PC-3 (cell line): ENCODE results near the gene TMTC1. TPM values are rescaled to one million over a fixed set of nuclear protein-coding genes. Genes with fewer than 3 reads are reported as not detected.
A peak's percentile ranks its signal among the peaks of the same experiment; 100 is the strongest.

Experiments
- ATAC-seq: fragments of 200-7000 bp; cut with Tn5 transposase; 2 replicates; pipeline ENCODE4 v1.9.1; 2020; ENCODE audit warnings: mild to moderate bottlenecking, moderate library complexity
- BruUV-seq: library from RNA; stranded (reverse); fragments of 400-500 nt; replicated peaks from 2 replicates; lab custom pipeline; 2021; lab: Mats Ljungman, UMichigan
- CTCF ChIA-PET: fragments of 300-600 bp; sonication (Branson Sonifier 250); formaldehyde crosslinking; loops from one replicate; lab custom pipeline; 2022; ENCODE audit warnings: antibody characterized with exemption; lab: Charles Lee
- POLR2A ChIA-PET: fragments of 300-600 bp; sonication (Branson Sonifier 250); formaldehyde crosslinking; loops from one replicate; lab custom pipeline; 2022; ENCODE audit warnings: antibody characterized with exemption; ENCODE audit not compliant: unreplicated experiment; lab: Charles Lee
- DNase-seq: peaks from one replicate; pipeline ENCODE4 v3.0.0-alpha.2; 2015
- H2AFZ ChIP-seq: fragments of 300-600 bp; sonication (generic); 2 replicates; pipeline ENCODE4 v1.6.0; 2016; ENCODE audit warnings: antibody characterized with exemption, low read length
- H3F3A ChIP-seq: fragments of 300-600 bp; sonication (generic); one replicate; pipeline ENCODE4 v1.6.0; 2017; ENCODE audit warnings: antibody characterized with exemption, low read length, control low read depth, mild to moderate bottlenecking; ENCODE audit not compliant: unreplicated experiment
- H3K27ac ChIP-seq: fragments of 300-600 bp; sonication (generic); 2 replicates; pipeline ENCODE4 v1.5.1; 2016; ENCODE audit warnings: mild to moderate bottlenecking, low read length
- H3K27me3 ChIP-seq: fragments of 300-600 bp; sonication (generic); 2 replicates; pipeline ENCODE4 v1.6.1; 2016; ENCODE audit warnings: low read length, mixed read lengths
- H3K36me3 ChIP-seq: fragments of 300-600 bp; sonication (generic); 2 replicates; pipeline ENCODE4 v1.6.1; 2016; ENCODE audit warnings: low read depth, mixed run types, low read length, mixed read lengths
- H3K4me1 ChIP-seq: fragments of 300-600 bp; sonication (generic); 2 replicates; pipeline ENCODE4 v1.5.1; 2016; ENCODE audit warnings: low read length; ENCODE audit not compliant: insufficient read depth
- H3K4me2 ChIP-seq: fragments of 300-600 bp; sonication (generic); 2 replicates; pipeline ENCODE4 v1.6.0; 2016; ENCODE audit warnings: low read length
- H3K4me3 ChIP-seq: fragments of 300-600 bp; sonication (generic); 2 replicates; pipeline ENCODE4 v1.5.1; 2016; ENCODE audit warnings: mild to moderate bottlenecking, low read length, mixed read lengths
- H3K79me2 ChIP-seq: fragments of 300-600 bp; sonication (generic); 2 replicates; pipeline ENCODE4 v1.6.1; 2017; ENCODE audit warnings: low read length, mixed read lengths
- H3K9ac ChIP-seq: fragments of 300-600 bp; sonication (generic); 2 replicates; pipeline ENCODE4 v1.6.0; 2016; ENCODE audit warnings: mild to moderate bottlenecking, low read length
- H3K9me2 ChIP-seq: fragments of 300-600 bp; sonication (generic); replicated peaks from 2 replicates; pipeline ENCODE4 v1.6.1; 2016; ENCODE audit warnings: mixed run types, low read length, mixed read lengths
- H3K9me3 ChIP-seq: fragments of 300-600 bp; sonication (generic); 2 replicates; pipeline ENCODE4 v1.6.1; 2016; ENCODE audit warnings: low read length, mixed read lengths
- H4K20me1 ChIP-seq: fragments of 300-600 bp; sonication (generic); 2 replicates; pipeline ENCODE4 v1.6.1; 2016; ENCODE audit warnings: low read length, mixed read lengths
- CTCF ChIP-seq: fragments of 300-600 bp; sonication (generic); conservative IDR thresholded peaks from 2 replicates; pipeline ENCODE4 v1.5.1; 2017; ENCODE audit warnings: antibody characterized with exemption, low read depth, mild to moderate bottlenecking, low read length
- EZH2 ChIP-seq: fragments of 300-600 bp; sonication (generic); IDR thresholded peaks from one replicate; pipeline ENCODE4 v1.6.1; 2017; ENCODE audit warnings: antibody characterized with exemption, mild to moderate bottlenecking, low read length; ENCODE audit not compliant: unreplicated experiment
- EZH2phosphoT487 ChIP-seq: fragments of 300-600 bp; sonication (generic); IDR thresholded peaks from 2 replicates; pipeline ENCODE4 v1.6.1; 2018; ENCODE audit warnings: mild to moderate bottlenecking, antibody characterized with exemption, low read length, borderline replicate concordance
- intact Hi-C: fragments of 100-400 bp; cut with micrococcal nuclease; formaldehyde crosslinking; loops from 2 replicates; pipeline ENCODE4 v1.9.0; 2023
- total RNA-seq: library from RNA; depleted of rRNA; stranded (reverse); fragments of >200 nt; gene quantifications from 2 replicates; pipeline ENCODE4 v1.2.3, GENCODE V29; 2014

Gene TMTC1
- total RNA-seq, 1 experiment from 2014 or later = 5.8 TPM

GRCh38 chr12:29743801-29744200, 39.9 kb downstream of the TMTC1 start:
- H3K9me2 ChIP-seq = no peaks in the 10 kb centered on the region
- H3K36me3 ChIP-seq = no peaks in the 10 kb centered on the region
- intact Hi-C loops = no loop called here
- ChIA-PET CTCF (no interaction called here), POLR2A (no interaction called here)
- H3K4me1 ChIP-seq = no peaks in the 10 kb centered on the region
- H3K27me3 ChIP-seq = peaks cover 9% of the 10 kb centered on the region; the same call in 1 of the 2 replicates
- H4K20me1 ChIP-seq = no peaks in the 10 kb centered on the region
- peak; percentile 45 for ATAC-seq
- BruUV-seq = no TSS peak
- no peak overlapping the region for H3K9ac ChIP-seq
- H3K4me2 ChIP-seq = no peak overlapping the region
- H3F3A ChIP-seq = no peaks in the 10 kb centered on the region
- H3K4me3 ChIP-seq = no peak overlapping the region
- TF ChIP-seq EZH2phosphoT487 (no peak), EZH2 (no peak), CTCF (no peak)
- H2AFZ ChIP-seq = no peak overlapping the region
- H3K9me3 ChIP-seq = no peaks in the 10 kb centered on the region
- peak; percentile 72 for DNase-seq
- H3K79me2 ChIP-seq = no peaks in the 10 kb centered on the region
- H3K27ac ChIP-seq = no peak overlapping the region

GRCh38 chr12:29743077-29743476, 40.7 kb downstream of the TMTC1 start:
- POLR2A ChIA-PET = no interaction called here
- Histone ChIP-seq H4K20me1 (no peaks in the 10 kb centered on the region), H3K4me3 (no peak overlapping the region), H3F3A (no peaks in the 10 kb centered on the region), H3K9me3 (no peaks in the 10 kb centered on the region), H3K27me3 (peaks cover 12% of the 10 kb centered on the region; the same call in 1 of the 2 replicates), H3K79me2 (no peaks in the 10 kb centered on the region), H3K36me3 (no peaks in the 10 kb centered on the region), H3K27ac (no peak overlapping the region), H3K9me2 (no peaks in the 10 kb centered on the region), H2AFZ (no peak overlapping the region), H3K9ac (no peak overlapping the region), H3K4me1 (no peaks in the 10 kb centered on the region), H3K4me2 (no peak overlapping the region)
- no peak for ATAC-seq
- no TSS peak for BruUV-seq
- intact Hi-C loops = no loop called here
- DNase-seq = no peak
- TF ChIP-seq CTCF = no peak
- TF ChIP-seq EZH2 = no peak
- TF ChIP-seq EZH2phosphoT487 = no peak
- CTCF ChIA-PET = no interaction called here

GRCh38 chr12:29742646-29743045, 41.1 kb downstream of the TMTC1 start:
- no peaks in the 10 kb centered on the region for H3K9me2 ChIP-seq
- no peak for DNase-seq
- H3K27me3 ChIP-seq = peaks cover 9% of the 10 kb centered on the region; the same call in 1 of the 2 replicates
- H3K9ac ChIP-seq = no peak overlapping the region
- no peaks in the 10 kb centered on the region for H3F3A ChIP-seq
- ChIA-PET CTCF (no interaction called here), POLR2A (no interaction called here)
- no peak overlapping the region for H3K27ac ChIP-seq
- no peak overlapping the region for H2AFZ ChIP-seq
- H4K20me1 ChIP-seq = no peaks in the 10 kb centered on the region
- H3K4me2 ChIP-seq = no peak overlapping the region
- intact Hi-C loops = no loop called here
- no peaks in the 10 kb centered on the region for H3K79me2 ChIP-seq
- no peaks in the 10 kb centered on the region for H3K36me3 ChIP-seq
- ATAC-seq = no peak
- no TSS peak for BruUV-seq
- no peaks in the 10 kb centered on the region for H3K9me3 ChIP-seq
- H3K4me1 ChIP-seq = no peaks in the 10 kb centered on the region
- TF ChIP-seq EZH2phosphoT487 (no peak), EZH2 (no peak), CTCF (no peak)
- H3K4me3 ChIP-seq = no peak overlapping the region
